Inferior parietal cortex (tissue), 1 donor: Measurements from ENCODE around the gene RSPRY1.

ENCODE experiments used
- DNase-seq: peaks from one replicate; pipeline ENCODE4 v3.0.0-alpha.2; 2016; ENCODE audit errors: extremely low spot score

The RSPRY1 gene

GRCh38 chr16:57185945-57186871 lies at the start of gene RSPRY1, which contains the start of gene PSME3IP1:
Gene RSPRY1, plus strand, starts transcription at chr16:57186329. Its CDS starts 18,330 bp downstream, at chr16:57204659.
Gene PSME3IP1, minus strand, starts transcription at chr16:57186039. Its CDS starts 12,185 bp downstream, at chr16:57173854.
- peak; percentile 100 for DNase-seq

DNA sequence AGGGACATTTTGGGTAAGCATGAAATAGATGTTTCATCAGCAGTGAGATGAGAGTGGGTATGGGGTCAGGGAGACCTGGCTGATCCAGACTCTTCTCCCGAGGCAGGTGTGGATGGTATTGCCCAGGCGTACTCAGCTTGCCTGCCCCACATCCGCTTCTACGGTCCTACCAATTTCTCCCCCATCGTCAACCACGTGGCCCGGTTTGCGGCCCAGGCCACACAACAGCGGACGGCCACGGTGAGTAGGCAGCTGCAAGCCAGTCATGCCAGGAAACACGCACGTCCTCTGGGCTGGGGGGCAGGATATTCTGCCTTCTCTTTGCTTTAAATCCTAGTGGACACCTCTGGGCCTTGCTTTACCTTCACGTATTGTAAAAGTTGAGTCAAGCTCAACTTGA lies 49.1 kb upstream of the RSPRY1 start:
- DNase-seq: no peak

GRCh38 chr16:57137566-57138273 lies 48.4 kb upstream of the RSPRY1 start:
- DNase-seq: no peak

DNA sequence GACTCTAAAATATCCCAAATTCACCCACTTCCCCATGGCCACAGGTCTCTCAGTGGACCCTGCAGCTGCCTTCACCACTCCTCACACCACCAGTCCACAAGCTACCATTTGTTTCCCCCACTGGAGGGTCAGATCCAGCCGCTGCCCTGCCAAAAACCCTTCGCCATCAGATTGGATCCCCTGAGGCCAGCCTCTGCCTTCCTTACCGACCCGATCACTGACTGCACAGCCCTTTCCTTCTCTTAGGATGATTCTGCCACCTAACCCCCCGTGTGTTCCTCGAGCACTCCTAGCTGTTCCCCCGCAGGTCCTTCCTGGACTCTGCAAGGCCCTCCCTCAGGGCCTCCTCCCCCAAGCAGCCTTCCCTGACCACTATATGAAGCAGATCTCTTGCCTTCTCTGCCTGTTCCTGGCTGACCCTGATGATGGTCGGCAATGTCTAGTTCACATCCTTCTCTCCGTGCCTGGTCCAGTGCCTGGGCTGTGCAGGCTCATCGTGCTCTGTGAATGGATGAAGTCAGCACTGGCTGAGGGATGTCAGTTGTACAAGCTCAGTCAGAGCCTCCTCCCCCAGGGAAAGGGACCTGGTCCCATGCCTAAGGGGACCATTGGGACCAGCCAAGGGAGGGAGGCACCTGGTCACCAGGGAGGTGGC lies 47.7 kb upstream of the RSPRY1 start:
- no peak for DNase-seq

DNA sequence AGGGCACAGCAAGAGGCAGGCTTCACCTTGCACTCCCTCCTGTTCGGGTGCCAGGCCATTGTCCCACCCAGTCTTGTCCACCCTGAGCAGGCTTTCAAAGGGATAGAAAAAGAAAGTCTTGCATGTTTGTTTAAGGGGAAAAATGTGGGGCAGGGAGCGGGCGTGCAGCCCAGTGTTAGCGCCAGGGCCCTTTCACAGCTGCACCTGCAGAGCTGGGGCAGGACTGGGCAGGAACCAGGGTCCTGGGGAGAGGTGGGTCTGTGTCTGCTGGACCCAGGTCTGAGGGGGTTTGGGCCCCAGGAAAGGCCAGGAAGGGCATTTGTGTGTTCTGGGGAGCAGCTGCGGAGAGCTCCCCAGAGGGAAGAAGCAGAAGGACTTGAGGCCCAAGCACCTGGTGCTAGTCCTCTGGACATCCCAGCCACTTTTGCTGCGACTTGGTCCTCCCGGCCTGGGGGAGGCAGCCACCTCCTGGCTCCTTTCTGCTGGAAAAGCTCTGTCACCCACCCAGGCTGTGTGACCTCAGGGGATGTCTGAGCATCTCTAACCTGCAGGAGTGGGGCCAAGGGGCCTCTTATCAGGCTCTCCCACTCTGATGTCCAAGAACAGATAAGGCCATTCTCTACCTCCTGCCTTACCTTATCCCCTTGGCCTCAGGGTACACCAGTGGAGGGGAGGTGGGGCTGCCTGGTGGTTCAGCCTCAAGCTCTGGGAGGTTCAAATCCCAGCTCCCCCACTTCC lies 45.0 kb upstream of the RSPRY1 start:
- no peak for DNase-seq

GRCh38 chr16:57141822-57142631 lies 44.1 kb upstream of the RSPRY1 start:
- DNase-seq: no peak

DNA sequence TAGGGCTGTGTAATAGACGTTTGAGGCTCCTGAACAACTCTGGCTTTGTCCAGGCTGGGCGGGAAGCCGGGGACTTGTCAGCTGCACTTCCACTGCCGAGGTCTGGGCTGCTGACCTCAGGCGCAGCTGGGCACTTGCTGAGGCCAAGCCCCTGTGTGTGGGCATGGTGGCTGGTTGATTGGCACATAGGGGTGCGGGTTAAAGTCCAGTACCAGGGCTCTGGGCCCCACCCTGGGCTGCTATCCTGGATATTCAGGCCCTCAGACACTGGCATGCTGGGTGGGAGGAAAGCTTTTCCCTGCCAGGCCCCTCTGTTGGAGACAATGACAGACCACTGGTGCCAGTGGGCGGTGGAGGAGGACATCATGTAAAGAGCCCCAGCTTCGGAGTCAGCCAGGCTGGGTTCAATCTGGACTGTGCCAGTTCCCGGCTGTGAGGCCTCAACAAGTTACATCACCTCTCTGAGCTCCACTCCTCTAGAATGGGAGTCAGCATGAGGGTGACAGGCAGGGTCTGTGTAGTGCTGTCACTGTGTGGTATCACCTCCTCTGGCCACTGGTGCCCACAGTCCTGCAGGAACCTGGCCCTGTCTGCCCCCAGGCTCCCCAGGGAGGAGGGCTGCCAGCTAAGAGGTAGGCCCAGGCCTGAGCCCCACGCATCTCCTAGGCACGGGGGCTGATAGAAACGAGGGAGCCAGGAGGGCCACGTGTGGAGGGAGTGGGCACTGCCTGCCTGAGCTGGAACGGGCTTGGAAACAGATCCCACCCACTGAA lies 42.8 kb upstream of the RSPRY1 start:
- peak; percentile 74 for DNase-seq

- no peak for DNase-seq
Observed at GRCh38 chr16:57144027-57144426, 42.1 kb upstream of the RSPRY1 start.

- no peak for DNase-seq
Observed at GRCh38 chr16:57145046-57146021, 40.8 kb upstream of the RSPRY1 start.

DNA sequence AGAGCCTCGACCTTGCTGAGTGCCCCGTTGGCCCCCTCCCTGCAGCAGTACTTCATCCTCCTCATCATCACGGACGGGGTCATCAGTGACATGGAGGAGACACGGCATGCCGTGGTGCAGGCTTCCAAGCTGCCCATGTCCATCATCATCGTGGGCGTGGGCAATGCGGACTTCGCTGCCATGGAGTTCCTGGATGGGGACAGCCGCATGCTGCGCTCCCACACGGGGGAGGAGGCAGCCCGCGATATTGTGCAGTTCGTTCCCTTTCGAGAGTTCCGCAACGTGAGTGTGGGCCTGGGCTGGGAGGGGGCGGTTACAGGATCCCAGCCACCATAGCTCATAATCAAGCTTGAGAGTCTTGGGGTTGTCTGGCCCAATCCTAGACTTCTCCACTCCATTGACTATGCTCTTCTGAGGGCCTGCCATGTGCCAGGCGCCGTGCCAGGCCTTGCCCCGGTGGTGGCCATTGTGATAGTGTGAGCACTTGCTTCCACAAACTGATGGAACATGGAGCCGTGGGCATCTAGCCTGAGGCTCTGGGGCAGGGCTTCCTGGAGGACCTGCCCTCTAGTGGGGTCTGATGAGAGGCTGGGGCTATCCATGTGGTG lies 40.0 kb upstream of the RSPRY1 start:
- DNase-seq: no peak

GRCh38 chr16:57146735-57147134 lies 39.4 kb upstream of the RSPRY1 start:
- no peak for DNase-seq

GRCh38 chr16:57147381-57148221 lies 38.5 kb upstream of the RSPRY1 start:
- DNase-seq: no peak

DNA sequence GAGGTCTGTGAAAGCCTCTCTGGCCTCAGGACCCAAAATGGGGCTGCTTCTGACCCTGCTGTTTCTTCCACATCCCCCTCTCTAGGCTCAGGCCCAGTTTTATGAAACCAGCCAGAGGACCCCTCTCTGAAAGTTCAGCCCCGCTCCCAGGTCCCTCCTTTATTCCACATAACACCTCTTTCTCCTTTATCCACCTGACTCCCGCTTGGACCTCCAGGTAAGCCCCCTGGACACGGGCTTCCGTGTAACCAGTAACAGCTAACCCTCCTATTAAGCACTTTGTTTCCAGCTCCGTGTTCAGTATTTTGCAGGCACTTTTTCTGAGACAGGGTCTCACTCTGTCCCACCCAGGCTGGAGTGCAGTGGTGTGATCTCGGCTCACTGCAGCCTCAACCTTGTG lies 37.6 kb upstream of the RSPRY1 start:
- no peak for DNase-seq

DNA sequence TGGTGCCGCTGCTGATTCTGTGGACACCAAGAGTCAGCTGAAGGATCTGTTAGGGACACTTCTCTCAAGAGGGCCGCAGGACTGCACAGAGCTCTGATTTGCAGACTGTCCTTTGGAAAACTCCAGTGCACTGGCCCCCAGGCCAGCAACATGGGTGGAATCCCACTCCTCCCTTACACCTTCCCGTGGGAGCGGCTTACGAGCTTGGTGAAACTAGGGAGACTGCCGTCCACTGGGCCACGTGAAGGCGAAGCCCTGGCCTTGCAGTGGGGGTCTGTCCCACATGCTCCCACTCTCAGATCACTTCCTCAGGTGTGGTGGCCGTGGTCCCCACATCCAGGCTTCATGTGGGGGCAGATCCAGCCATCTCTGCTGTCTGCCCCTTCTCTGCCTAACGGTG lies 36.7 kb upstream of the RSPRY1 start:
- DNase-seq: no peak

- no peak for DNase-seq
Observed at GRCh38 chr16:57150682-57151330, 35.3 kb upstream of the RSPRY1 start.

DNA sequence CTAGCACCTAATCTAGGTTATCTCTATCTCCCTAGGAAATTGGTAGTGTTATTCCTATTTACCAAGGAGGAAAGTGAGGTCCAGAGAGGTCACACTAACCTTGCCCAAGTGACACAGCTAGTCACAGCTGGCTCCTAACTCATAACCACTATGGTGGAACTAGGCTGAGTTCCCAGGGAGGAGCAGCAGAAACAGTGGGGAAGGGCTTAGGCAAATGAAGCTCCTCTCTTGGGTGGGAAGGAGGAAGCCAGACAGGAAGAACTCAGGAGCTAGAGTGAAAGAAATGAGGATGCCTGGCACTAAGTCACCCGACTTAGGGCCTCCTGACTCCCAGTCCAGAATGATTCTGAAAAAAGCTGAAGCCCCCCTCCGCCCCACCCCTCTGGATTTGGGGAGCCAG lies 34.8 kb upstream of the RSPRY1 start:
- no peak for DNase-seq
